Gastrocnemius medialis (tissue), 4 donors: ENCODE measurements around the gene COPRS. TPM values are rescaled to one million over a fixed set of nuclear protein-coding genes. Genes with fewer than 3 reads are reported as not detected.
"Not testable (repeated sequence)": the region's sequence is repeated elsewhere in the genome, so short reads cannot be mapped to it uniquely, and the experiment has no call there.

Experiments used
- ATAC-seq, 2 donors: fragments of 150-250 bp; one replicate each; pipeline ENCODE4 v1.9.1; 2016
- DNase-seq, 2 donors: peaks; one replicate each; pipeline ENCODE4 v3.0.0-alpha.2; 2019
- H3K27ac ChIP-seq, 4 donors: fragments of 200-600 bp; sonication (generic); 1 replicate in 1 of 4; 2 replicates in 3 of 4; pipeline ENCODE4 v1.5.1; 2016 to 2018; ENCODE audit warnings: mild to moderate bottlenecking in 2 of 4, moderate library complexity in 1 of 4
- H3K27me3 ChIP-seq, 3 donors: fragments of 200-600 bp; sonication (generic) in 2 of 3; 1 replicate in 1 of 3; 2 replicates in 2 of 3; pipeline versions ENCODE4 v1.5.1 to v1.6.0; 2016 to 2019; ENCODE audit warnings: mild to moderate bottlenecking in 1 of 3, moderate library complexity in 1 of 3
- H3K36me3 ChIP-seq, 2 donors: fragments of 200-600 bp; sonication (generic) in 1 of 2; one replicate each; pipeline ENCODE4 v1.5.1; 2017 to 2018
- H3K4me1 ChIP-seq, 2 donors: fragments of 200-600 bp; sonication (generic) in 1 of 2; one replicate each; pipeline ENCODE4 v1.5.1; 2016 to 2017; ENCODE audit warnings: mild to moderate bottlenecking in 2 of 2
- H3K4me3 ChIP-seq, 4 donors: fragments of 200-600 bp; sonication (generic) in 3 of 4; 1 replicate in 1 of 4; 2 replicates in 3 of 4; pipeline ENCODE4 v1.5.1; 2016 to 2019; ENCODE audit warnings: mild to moderate bottlenecking in 2 of 4
- H3K9me3 ChIP-seq, 3 donors: fragments of 200-600 bp; sonication (generic) in 2 of 3; 1 replicate in 1 of 3; 2 replicates in 2 of 3; pipeline ENCODE4 v1.5.1; 2016 to 2019
- POLR2A ChIP-seq, 2 donors: fragments of 450-650 bp; IDR thresholded peaks; one replicate each; pipeline ENCODE4 v1.6.1; 2017; ENCODE audit warnings: antibody characterized with exemption in 2 of 2, mild to moderate bottlenecking in 2 of 2, moderate library complexity in 2 of 2
- in situ Hi-C, 4 donors: fragments of 200-750 bp; cut with MboI; loops; one replicate each; pipeline versions ENCODE4 v1.15.0 to v1.8.0; 2017; ENCODE audit warnings: low sequenced_read_pairs in 4 of 4
- intact Hi-C: fragments of 100-400 bp; cut with DNase I; formaldehyde crosslinking; loops from one replicate; pipeline ENCODE4 v1.15.1; 2023; ENCODE audit warnings: low total_unique reads
- total RNA-seq, 4 donors: library from RNA; depleted of rRNA; stranded (reverse); fragments of >200 nt; gene quantifications; one replicate each; pipeline versions ENCODE4 v1.1.0 to v1.2.3, GENCODE V29; 2016
- TF ChIP-seq, protein P1 (sequence below), 5 experiments: fragments of 450-650 bp in 3 of 5; fragments of 200-600 bp in 2 of 5; sonication (generic) in 2 of 5; IDR thresholded peaks in 4 of 5; conservative IDR thresholded peaks in 1 of 5; 1 replicate in 4 of 5; 2 replicates in 1 of 5; pipeline ENCODE4 v1.5.1; 2016 to 2019; ENCODE audit warnings: antibody characterized with exemption in 5 of 5, mild to moderate bottlenecking in 3 of 5, moderate library complexity in 3 of 5

The COPRS gene
- total RNA-seq, 4 donors from 2014 or later: 43.8 to 73.9 (median 61.6) TPM

DNA sequence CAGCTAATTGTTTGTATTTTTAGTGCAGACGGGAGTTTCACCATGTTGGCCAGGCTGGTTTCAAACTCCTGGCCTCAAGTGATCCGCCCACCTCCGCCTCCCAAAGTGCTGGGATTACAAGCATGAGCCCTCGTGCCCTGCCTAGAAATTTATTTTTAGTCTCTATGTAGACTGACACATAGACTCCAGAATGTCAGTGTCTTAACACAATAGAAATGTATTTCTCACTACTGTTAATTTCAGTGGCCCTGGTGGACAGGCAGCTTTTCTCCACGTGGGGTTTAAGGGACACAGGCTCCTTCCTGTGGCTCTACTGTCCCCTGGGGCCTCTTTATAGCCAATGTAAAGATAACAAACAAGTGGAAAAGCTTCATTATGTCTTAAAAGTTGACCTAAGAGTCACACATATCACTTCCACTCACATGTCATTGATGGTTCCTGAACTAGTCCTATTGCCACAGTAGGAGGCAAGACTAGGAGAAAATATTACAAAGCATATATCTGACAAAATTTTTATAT is 43.8 kb downstream of the COPRS start:
- TF ChIP-seq, protein P1, sequence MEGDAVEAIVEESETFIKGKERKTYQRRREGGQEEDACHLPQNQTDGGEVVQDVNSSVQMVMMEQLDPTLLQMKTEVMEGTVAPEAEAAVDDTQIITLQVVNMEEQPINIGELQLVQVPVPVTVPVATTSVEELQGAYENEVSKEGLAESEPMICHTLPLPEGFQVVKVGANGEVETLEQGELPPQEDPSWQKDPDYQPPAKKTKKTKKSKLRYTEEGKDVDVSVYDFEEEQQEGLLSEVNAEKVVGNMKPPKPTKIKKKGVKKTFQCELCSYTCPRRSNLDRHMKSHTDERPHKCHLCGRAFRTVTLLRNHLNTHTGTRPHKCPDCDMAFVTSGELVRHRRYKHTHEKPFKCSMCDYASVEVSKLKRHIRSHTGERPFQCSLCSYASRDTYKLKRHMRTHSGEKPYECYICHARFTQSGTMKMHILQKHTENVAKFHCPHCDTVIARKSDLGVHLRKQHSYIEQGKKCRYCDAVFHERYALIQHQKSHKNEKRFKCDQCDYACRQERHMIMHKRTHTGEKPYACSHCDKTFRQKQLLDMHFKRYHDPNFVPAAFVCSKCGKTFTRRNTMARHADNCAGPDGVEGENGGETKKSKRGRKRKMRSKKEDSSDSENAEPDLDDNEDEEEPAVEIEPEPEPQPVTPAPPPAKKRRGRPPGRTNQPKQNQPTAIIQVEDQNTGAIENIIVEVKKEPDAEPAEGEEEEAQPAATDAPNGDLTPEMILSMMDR (IDR thresholded peaks at IDR 0.05 in 4 of 5, conservative IDR thresholded peaks at IDR 0.05 in 1 of 5): no peak
- no peak for TF ChIP-seq POLR2A (IDR thresholded peaks at IDR 0.05)
- H3K27ac ChIP-seq: no peak overlapping the region
- intact Hi-C loops (no loop called here), in situ Hi-C loops (no loop called here)
- H3K36me3 ChIP-seq: no peaks in the 10 kb centered on the region
- H3K4me3 ChIP-seq: no peak overlapping the region
- no peaks in the 10 kb centered on the region for H3K4me1 ChIP-seq
- ATAC-seq: no peak
- no peaks in the 10 kb centered on the region for H3K9me3 ChIP-seq
- no peaks in the 10 kb centered on the region for H3K27me3 ChIP-seq
- no peak for DNase-seq

DNA sequence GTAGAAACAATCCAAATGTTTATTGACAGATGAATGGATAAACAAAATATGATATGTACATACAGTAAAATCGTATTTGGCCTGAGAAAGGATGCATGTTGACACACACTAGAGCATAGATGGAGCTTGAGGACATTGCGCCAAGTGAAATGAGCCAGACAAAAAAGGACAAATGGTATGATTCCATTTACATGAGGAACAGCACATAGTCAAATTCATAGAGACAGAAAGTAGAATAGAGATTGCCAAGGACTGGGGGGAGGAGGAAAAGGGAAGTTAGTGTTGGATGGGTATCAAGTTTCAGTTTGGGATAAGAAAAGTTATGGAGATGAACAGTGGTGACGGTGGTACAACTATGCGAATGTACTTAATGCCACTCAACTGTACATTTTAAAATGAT is 47.9 kb downstream of the COPRS start:
- Histone ChIP-seq H3K27ac (no peak overlapping the region), H3K27me3 (no peaks in the 10 kb centered on the region), H3K4me1 (no peaks in the 10 kb centered on the region), H3K36me3 (no peaks in the 10 kb centered on the region), H3K4me3 (no peak overlapping the region), H3K9me3 (no peaks in the 10 kb centered on the region)
- TF ChIP-seq, protein P1 (IDR thresholded peaks at IDR 0.05 in 4 of 5, conservative IDR thresholded peaks at IDR 0.05 in 1 of 5): no peak
- TF ChIP-seq POLR2A (IDR thresholded peaks at IDR 0.05): no peak
- in situ Hi-C loops (no loop called here), intact Hi-C loops (no loop called here)
- ATAC-seq (no peak), DNase-seq (no peak)

DNA sequence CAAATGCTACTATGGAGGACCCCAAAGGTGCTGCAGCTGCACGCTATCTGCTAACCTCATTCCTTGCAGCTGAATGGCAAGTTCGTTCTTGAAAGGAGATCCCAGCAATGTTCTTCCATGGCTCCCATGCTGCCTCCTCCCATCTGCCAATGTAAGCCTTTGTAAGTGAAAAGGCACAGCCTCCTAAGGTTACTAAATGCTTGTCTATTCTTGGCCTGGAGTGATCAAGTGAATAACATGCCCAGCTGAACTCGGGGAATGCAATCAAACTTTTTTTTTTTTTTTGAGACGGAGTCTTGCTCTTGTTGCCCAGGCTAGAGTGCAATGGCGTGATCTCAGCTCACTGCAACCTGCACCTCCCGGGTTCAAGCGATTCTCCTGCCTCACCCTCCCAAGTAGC is 49.2 kb downstream of the COPRS start:
- H3K27me3 ChIP-seq: not testable (repeated sequence)

DNA sequence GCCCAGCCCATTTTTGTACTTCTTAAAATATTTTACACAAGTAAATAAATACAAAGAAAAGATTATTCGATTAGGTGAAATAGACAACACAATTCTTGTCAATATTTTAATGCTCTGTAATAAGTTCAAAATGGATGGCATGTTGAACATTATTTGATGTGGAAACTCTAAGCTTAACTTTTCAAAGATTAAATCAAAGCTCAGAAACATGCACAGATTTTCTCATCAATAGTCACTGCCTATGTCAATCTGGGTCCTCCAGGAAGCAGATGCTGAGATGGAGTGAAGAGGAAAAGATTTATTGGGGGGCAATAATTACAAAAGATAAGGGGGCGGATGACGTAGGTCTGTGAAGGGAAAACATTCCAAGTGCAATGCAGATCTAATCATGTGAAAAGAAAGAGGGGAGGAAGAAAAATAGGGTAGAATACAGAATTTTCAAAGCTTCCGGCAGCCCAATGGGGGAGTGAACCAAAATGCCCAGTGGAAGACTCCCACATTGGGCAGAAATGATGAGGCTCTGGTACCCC is 50.5 kb downstream of the COPRS start:
- no peaks in the 10 kb centered on the region for H3K9me3 ChIP-seq
- H3K27ac ChIP-seq: no peak overlapping the region
- intact Hi-C loops (no loop called here), in situ Hi-C loops (no loop called here)
- H3K4me3 ChIP-seq: no peak overlapping the region
- DNase-seq (no peak), ATAC-seq (no peak)
- H3K27me3 ChIP-seq: no peaks in the 10 kb centered on the region
- TF ChIP-seq, protein P1 (IDR thresholded peaks at IDR 0.05 in 4 of 5, conservative IDR thresholded peaks at IDR 0.05 in 1 of 5): no peak
- TF ChIP-seq POLR2A (IDR thresholded peaks at IDR 0.05): no peak
- H3K4me1 ChIP-seq: no peaks in the 10 kb centered on the region
- no peaks in the 10 kb centered on the region for H3K36me3 ChIP-seq

More for the DNA sequence above, 49.2 kb downstream of the COPRS start:
- ATAC-seq, H3K36me3 ChIP-seq, H3K4me3 ChIP-seq, intact Hi-C loops, DNase-seq, H3K4me1 ChIP-seq, in situ Hi-C loops, H3K27ac ChIP-seq, H3K9me3 ChIP-seq: not testable (repeated sequence)

DNA sequence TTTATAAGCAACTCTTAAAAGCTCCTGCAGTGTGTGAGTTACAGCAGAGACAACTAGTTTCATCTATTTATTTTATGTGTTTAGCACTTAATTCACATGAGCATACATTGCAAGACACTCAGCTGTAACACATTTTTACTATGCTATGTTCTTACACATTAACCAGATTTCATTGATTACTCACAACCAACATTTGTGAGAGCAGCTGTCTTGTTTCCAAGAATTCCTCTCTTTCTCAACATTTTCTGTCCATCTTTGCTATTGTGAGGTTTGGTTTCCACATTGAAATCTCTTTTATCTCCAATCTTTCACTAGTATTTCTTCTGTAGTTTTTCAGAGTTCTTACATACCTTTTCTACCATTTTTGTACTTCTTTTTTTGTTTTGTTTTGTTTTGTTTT is 51.2 kb downstream of the COPRS start:
- in situ Hi-C loops (no loop called here), intact Hi-C loops (no loop called here)
- Histone ChIP-seq H3K9me3 (no peaks in the 10 kb centered on the region), H3K36me3 (no peaks in the 10 kb centered on the region), H3K27me3 (no peaks in the 10 kb centered on the region), H3K4me1 (no peaks in the 10 kb centered on the region), H3K27ac (no peak overlapping the region), H3K4me3 (no peak overlapping the region)
- ATAC-seq (no peak), DNase-seq (no peak)
- TF ChIP-seq, protein P1 (IDR thresholded peaks at IDR 0.05 in 4 of 5, conservative IDR thresholded peaks at IDR 0.05 in 1 of 5): no peak
- TF ChIP-seq POLR2A (IDR thresholded peaks at IDR 0.05): no peak
